ENCODE measurements around the gene WDR3.

The WDR3 gene

DNA sequence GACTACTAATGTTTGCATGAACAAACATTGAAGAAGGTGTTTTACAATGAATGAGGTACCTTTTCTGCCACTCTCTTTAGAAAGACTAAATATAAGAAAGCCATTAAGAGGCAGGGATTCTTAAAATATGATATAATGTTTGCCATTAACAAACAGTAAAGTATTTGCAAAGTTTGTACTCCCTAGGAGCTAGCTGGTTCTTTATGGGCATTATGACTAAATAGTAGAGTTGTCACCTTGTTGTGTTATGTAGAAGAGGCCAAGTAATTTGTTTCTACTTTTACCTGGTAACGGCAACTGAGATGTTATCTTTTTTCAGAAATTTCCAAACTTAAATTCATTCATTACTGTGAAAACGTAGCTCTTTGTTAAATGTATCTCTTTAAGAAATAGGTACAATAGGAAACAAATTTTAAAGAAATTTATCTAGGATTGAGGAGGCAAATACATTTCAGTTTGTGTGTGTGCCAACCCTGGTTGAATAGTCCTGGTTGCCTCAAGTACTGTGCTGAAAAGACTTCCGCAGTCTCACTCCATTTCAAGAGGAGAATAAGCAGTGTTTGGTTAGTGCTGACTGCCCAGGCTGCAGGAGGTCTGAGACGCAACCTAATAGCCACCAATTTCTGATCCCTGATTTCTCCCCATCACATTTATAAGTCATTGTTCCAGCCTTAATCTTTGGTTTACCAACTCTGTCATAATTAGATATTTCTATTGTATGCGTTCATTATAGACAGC is 52.1 kb downstream of the WDR3 start:
- TF ChIP-seq, protein P1, sequence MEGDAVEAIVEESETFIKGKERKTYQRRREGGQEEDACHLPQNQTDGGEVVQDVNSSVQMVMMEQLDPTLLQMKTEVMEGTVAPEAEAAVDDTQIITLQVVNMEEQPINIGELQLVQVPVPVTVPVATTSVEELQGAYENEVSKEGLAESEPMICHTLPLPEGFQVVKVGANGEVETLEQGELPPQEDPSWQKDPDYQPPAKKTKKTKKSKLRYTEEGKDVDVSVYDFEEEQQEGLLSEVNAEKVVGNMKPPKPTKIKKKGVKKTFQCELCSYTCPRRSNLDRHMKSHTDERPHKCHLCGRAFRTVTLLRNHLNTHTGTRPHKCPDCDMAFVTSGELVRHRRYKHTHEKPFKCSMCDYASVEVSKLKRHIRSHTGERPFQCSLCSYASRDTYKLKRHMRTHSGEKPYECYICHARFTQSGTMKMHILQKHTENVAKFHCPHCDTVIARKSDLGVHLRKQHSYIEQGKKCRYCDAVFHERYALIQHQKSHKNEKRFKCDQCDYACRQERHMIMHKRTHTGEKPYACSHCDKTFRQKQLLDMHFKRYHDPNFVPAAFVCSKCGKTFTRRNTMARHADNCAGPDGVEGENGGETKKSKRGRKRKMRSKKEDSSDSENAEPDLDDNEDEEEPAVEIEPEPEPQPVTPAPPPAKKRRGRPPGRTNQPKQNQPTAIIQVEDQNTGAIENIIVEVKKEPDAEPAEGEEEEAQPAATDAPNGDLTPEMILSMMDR (conservative IDR thresholded peaks at IDR 0.05): no peak

DNA sequence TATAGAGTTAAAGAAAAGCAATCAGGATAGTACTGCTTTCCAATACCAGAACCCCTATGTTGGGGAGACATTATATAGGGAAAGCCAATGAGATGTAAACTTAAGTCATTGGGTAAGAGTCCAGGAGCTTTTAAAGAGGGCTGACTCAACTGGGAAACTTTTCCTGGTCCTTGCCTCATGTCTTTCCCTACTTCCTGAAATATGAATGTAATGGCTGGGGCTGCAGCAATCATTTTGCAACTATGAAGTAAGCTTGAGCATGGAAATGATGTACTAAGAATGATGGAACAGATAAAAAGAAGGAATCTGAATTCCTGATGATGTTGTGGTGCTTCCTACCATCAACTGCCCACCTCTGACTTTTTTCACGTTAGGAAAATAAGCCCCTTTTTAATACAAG is 55.7 kb downstream of the WDR3 start:
- H3K27ac ChIP-seq: no peak overlapping the region
- TF ChIP-seq, protein P1 (conservative IDR thresholded peaks at IDR 0.05): no peak

More for the DNA sequence above, 52.1 kb downstream of the WDR3 start:
- H3K27ac ChIP-seq: no peak overlapping the region

DNA sequence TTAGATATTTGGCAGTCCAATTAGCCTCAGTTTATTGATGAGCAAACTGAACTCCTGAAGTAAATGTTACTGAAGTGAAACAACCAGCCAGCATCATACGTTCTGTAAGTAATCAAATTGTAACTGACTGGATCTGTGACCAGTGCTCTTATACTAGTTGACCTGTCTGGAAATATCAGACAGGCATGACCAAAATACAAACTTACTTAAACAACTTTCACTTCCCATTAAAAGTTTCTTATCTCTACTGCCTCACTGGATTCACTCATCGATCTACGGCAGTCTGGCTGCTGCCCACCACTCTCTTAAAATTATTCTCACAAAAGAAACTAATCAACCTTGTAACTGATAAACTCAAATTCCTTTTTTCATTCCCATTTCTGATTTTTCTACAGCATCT is 56.4 kb downstream of the WDR3 start:
- no peak overlapping the region for H3K27ac ChIP-seq
- TF ChIP-seq, protein P1 (conservative IDR thresholded peaks at IDR 0.05): no peak

DNA sequence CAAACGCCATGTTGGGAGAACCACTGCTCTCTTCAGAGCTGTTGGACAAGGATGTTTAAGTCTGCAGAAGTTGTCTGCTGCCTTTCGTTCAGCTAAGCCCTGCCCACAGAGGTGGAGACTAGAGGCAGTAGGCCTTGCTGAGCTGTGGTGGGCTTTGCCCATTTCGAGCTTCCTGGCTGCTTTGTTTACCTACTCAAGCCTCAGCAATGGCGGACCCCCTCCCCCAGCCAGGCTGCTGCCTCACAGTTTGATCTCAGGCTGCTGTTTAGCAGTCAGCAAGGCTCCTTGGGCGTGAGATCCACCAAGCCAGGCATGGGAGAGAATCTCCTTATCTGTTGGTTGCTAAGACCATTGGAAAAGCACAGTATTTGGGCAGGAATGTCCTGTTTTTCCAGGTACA is 74.8 kb downstream of the WDR3 start:
- H3K27ac ChIP-seq: no peak overlapping the region
- TF ChIP-seq, protein P1 (conservative IDR thresholded peaks at IDR 0.05): no peak

DNA sequence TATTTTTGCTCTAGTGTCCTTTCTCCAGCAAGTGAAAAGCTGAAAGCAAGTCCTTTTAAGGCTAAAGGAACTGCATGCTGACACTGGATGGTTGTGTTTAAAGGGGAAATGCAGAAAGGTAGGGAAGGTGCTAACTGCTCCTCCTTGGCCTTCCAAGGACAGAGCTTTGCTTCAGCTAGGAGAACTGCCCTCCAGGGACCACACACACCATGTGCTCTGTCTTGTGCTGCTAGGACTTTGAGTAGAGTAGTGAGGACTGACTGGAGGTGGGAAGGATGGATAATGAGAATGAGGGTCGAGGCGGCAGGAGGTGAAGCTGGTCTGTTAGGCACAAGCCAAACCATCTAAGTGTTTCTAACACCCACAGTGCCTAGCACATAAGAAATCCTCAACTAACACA is 77.9 kb downstream of the WDR3 start:
- no peak overlapping the region for H3K27ac ChIP-seq

DNA sequence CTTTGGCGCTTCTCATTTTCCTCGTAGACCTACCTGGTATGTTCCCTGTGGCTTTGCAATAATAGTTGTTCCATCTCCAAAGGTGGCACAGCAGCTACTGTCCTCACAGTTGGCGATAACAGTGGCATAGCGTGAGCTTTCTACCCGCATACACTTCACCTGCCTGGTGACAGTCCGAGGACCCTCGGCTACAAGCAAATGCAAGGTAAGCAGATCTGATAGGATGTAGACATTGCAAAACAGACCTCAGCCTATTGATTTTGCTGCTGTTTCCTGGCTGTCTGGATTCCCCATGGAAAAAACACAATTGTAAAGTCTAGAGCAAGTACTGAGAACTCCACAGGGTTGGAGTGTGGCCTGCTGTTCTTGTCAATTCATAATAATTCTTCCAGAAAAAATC is 78.5 kb downstream of the WDR3 start:
- TF ChIP-seq, protein P1 (conservative IDR thresholded peaks at IDR 0.05): no peak
- no peak overlapping the region for H3K27ac ChIP-seq

More for the DNA sequence above, 77.9 kb downstream of the WDR3 start:
- TF ChIP-seq, protein P1 (conservative IDR thresholded peaks at IDR 0.05): no peak

DNA sequence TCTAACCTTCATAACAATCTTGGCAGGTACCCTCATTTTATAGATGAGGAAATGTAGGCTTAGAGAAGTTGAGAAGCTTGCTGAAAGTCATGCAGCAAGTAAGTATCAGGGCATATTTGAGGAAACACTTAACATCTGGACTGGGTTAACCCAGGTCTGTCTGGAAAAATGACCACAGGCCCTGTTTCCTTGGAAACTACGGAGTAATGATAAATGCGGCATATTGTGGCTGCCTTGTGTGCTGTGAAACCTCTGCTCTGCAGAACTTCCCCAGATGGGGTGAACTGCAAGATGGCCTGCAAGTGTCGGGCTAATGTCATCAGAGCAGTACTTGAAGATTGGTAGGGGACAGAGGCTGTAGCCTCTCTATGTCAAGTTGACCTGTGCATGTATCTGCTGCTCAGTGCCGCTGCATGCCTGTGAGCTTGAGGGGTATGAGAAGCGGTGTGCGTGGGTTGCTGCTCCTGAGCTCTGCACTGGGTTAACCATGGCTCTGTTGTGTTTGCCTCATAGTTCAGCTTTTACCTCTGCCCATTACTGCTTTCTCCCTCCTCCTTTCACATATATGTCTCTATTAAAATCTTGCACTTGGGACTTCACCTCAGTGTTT is 83.1 kb downstream of the WDR3 start:
- no peak overlapping the region for H3K27ac ChIP-seq
- TF ChIP-seq, protein P1 (conservative IDR thresholded peaks at IDR 0.05): no peak

Measured in VCaP (cell line).